Liver (tissue), 9 donors: ENCODE results near the gene ITGB7. TPM values are rescaled to one million over a fixed set of nuclear protein-coding genes. Genes with fewer than 3 reads are reported as not detected.
A peak's percentile ranks its signal among the peaks of the same experiment; 100 is the strongest.

Experiments
- DNase-seq: peaks from one replicate; pipeline ENCODE4 v3.0.0-alpha.2; 2017; ENCODE audit warnings: low spot score
- H3K27ac ChIP-seq, 2 donors: one replicate each; pipeline ENCODE4 v1.7.0; 2013; ENCODE audit warnings: inconsistent platforms in 2 of 2, low read length in 2 of 2, control low read depth in 1 of 2, low read depth in 1 of 2, mild to moderate bottlenecking in 1 of 2
- H3K27me3 ChIP-seq, 4 donors: one replicate each; pipeline versions ENCODE4 v1.6.1 to v1.7.0; 2013; ENCODE audit warnings: low read length in 3 of 4, inconsistent platforms in 1 of 4, mild to moderate bottlenecking in 1 of 4, moderate library complexity in 1 of 4; ENCODE audit not compliant: control insufficient read depth in 4 of 4, insufficient read depth in 4 of 4
- H3K36me3 ChIP-seq, 4 donors: one replicate each; pipeline versions ENCODE4 v1.6.1 to v1.7.0; 2013; ENCODE audit warnings: low read length in 3 of 4, mild to moderate bottlenecking in 3 of 4, low read depth in 1 of 4, moderate library complexity in 1 of 4; ENCODE audit not compliant: control insufficient read depth in 4 of 4, insufficient read depth in 3 of 4
- H3K4me1 ChIP-seq, 4 donors: one replicate each; pipeline versions ENCODE4 v1.6.1 to v1.7.0; 2013; ENCODE audit warnings: low read length in 3 of 4, mild to moderate bottlenecking in 3 of 4, moderate library complexity in 1 of 4; ENCODE audit not compliant: control insufficient read depth in 4 of 4, insufficient read depth in 4 of 4
- H3K4me3 ChIP-seq, 3 donors: one replicate each; pipeline versions ENCODE4 v1.6.1 to v1.7.0; 2013; ENCODE audit warnings: low read length in 3 of 3, control low read depth in 1 of 3, low read depth in 1 of 3, mild to moderate bottlenecking in 1 of 3
- H3K9ac ChIP-seq, 2 donors: one replicate each; pipeline ENCODE4 v1.7.0; 2013; ENCODE audit warnings: low read length in 2 of 2, mild to moderate bottlenecking in 2 of 2, moderate library complexity in 2 of 2, control low read depth in 1 of 2, low read depth in 1 of 2
- H3K9me3 ChIP-seq, 4 donors: one replicate each; pipeline versions ENCODE4 v1.6.1 to v1.7.0; 2013; ENCODE audit warnings: low read length in 3 of 4; ENCODE audit not compliant: control insufficient read depth in 4 of 4
- HNF4A ChIP-seq, 2 donors: conservative IDR thresholded peaks; 2 replicates each; pipeline ENCODE4 v1.6.1; 2016; ENCODE audit warnings: antibody characterized with exemption in 2 of 2, mild to moderate bottlenecking in 2 of 2
- HNF4G ChIP-seq: IDR thresholded peaks from 2 replicates; pipeline ENCODE4 v1.6.1; 2016; ENCODE audit warnings: antibody characterized with exemption
- RAD21 ChIP-seq, 2 donors: IDR thresholded peaks; 2 replicates each; pipeline ENCODE4 v1.6.1; 2016; ENCODE audit warnings: antibody characterized with exemption in 2 of 2, mild to moderate bottlenecking in 2 of 2
- RXRA ChIP-seq, 2 donors: IDR thresholded peaks; 2 replicates each; pipeline ENCODE4 v1.6.1; 2017 to 2018; ENCODE audit warnings: antibody characterized with exemption in 2 of 2, mild to moderate bottlenecking in 1 of 2
- WGBS: extraction: QIAGEN DNeasy Blood & Tissue Kit; methylation state at CpG from one replicate; pipeline ENCODE4 v1.1.7; 2013; 5-methylcytosine and 5-hydroxymethylcytosine counted together
- polyA plus RNA-seq, 2 donors: library from polyadenylated mRNA; stranded (reverse) in 1 of 2; unstranded in 1 of 2; fragments of 200-250 nt in 1 of 2; fragments of >200 nt in 1 of 2; fragmentation: Nextera tagmentation in 1 of 2; extraction: Ambion mirVana in 1 of 2; gene quantifications; one replicate each; pipeline versions ENCODE4 v1.2.1 to v1.2.3, GENCODE V29; 2013 to 2015
- total RNA-seq, 2 donors: library from RNA; depleted of rRNA; stranded (reverse); fragments of >200 nt; gene quantifications; one replicate each; pipeline ENCODE4 v1.2.3, GENCODE V29; 2014
- TF ChIP-seq, protein P1 (sequence below): IDR thresholded peaks from 2 replicates; pipeline ENCODE4 v1.6.1; 2016; ENCODE audit warnings: antibody characterized with exemption
- TF ChIP-seq, protein P2 (sequence below): fragments of 150-350 bp; IDR thresholded peaks from 2 replicates; pipeline ENCODE4 v1.5.1; 2017; ENCODE audit warnings: improper control_type of control experiment, low read depth, low read length; ENCODE audit not compliant: missing input control
- TF ChIP-seq, protein P3 (sequence below): IDR thresholded peaks from 2 replicates; pipeline ENCODE4 v1.6.1; 2016; ENCODE audit warnings: antibody characterized with exemption
- donor health status: healthy.
- donor health status: healthy.
- donor health status: healthy.
- donor health status: healthy.
- donor health status: healthy.

The ITGB7 gene
- total and polyA plus RNA-seq, 4 donors = 1.7 to 2.4 (median 2.1) TPM

DNA sequence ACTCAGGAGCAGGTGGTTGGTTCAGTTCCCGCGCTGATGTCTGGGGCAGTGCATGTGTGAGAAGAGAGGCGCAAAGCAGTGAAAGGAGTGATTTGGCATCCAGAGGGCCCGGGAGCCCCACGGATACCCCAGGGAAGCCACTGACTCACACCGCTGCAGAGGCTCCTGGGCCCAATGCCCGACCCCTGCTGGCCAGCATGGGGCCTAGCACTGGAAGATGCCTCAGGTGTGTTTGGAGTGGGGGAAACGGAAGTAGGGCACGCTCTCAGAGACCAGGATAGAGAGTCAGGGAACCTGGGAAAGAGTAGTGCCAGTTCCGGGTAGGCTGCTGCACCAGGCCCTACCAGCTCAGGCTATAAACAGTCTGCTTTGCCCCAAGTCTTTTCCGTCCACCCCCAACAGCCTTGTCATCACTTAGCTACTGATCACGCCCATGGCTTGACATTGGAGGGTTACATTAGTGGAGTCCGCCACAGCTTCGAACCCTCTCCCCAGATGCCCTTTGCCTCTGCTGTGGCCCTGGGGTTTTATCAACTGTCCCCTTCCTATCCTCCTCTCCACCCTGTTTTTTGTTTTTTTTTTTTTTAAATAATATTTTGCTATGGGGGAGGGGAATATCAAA is 16.8 kb downstream of the ITGB7 start:
- Histone ChIP-seq H3K9ac (no peak overlapping the region), H3K27ac (no peak overlapping the region), H3K27me3 (no peaks in the 10 kb centered on the region), H3K4me3 (no peak overlapping the region), H3K9me3 (no peaks in the 10 kb centered on the region), H3K36me3 (peaks cover 2 to 46% (median 38%) of the 10 kb centered on the region in 4 donors), H3K4me1 (peaks cover 0 to 42% (median 32%) of the 10 kb centered on the region in 4 donors)
- no peak for DNase-seq
- TF ChIP-seq, protein P1, sequence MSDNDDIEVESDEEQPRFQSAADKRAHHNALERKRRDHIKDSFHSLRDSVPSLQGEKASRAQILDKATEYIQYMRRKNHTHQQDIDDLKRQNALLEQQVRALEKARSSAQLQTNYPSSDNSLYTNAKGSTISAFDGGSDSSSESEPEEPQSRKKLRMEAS = no peak
- TF ChIP-seq, protein P2, sequence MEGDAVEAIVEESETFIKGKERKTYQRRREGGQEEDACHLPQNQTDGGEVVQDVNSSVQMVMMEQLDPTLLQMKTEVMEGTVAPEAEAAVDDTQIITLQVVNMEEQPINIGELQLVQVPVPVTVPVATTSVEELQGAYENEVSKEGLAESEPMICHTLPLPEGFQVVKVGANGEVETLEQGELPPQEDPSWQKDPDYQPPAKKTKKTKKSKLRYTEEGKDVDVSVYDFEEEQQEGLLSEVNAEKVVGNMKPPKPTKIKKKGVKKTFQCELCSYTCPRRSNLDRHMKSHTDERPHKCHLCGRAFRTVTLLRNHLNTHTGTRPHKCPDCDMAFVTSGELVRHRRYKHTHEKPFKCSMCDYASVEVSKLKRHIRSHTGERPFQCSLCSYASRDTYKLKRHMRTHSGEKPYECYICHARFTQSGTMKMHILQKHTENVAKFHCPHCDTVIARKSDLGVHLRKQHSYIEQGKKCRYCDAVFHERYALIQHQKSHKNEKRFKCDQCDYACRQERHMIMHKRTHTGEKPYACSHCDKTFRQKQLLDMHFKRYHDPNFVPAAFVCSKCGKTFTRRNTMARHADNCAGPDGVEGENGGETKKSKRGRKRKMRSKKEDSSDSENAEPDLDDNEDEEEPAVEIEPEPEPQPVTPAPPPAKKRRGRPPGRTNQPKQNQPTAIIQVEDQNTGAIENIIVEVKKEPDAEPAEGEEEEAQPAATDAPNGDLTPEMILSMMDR = peak; percentile 71
- peak; percentile 70 to 84 for TF ChIP-seq RAD21 (IDR thresholded peaks at IDR 0.05)
- WGBS = 40% methylated on average over 14 of the region's 14 CpGs

DNA sequence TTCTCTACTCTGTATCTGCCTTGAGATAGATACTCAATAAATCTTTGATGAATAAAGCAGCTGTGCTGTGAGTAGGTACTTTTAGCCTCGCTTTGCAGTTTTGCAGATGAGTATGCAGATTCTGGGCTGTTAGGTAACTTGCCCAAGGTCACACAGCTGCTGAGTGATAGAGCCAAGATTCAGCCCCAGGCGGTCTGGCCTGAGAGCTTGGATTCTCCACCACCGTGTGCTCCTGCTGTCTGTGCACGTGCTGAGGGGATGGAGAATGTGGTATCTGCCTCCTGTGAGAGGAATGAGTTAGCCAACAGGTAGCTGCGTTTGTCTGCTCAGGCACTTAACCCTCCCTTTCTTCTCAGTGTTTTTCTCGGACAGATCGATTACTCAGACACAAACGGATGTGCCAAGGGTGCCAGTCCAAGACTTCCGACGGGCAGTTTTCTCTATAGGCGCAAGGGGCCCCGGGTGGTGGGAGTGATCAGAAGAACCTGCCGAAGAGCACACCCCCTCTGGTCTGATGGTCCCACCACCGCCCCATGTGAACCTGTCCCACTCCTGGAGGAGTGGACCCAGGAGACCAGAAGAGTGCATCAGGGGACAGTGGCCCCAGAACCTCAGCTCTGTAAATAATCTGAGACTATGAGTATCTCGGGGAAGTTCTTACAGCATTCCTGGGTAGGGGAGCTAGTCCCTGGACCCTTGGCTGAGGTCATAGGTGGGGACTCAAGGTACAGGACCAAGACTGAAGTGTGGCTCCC is 19.7 kb downstream of the ITGB7 start:
- Histone ChIP-seq H3K36me3 (peaks cover 2 to 48% (median 45%) of the 10 kb centered on the region in 4 donors), H3K9ac (no peak overlapping the region), H3K4me3 (no peak overlapping the region), H3K27me3 (no peaks in the 10 kb centered on the region), H3K27ac (no peak overlapping the region), H3K9me3 (no peaks in the 10 kb centered on the region), H3K4me1 (peaks cover 2 to 55% (median 44%) of the 10 kb centered on the region in 4 donors)
- TF ChIP-seq RAD21 (IDR thresholded peaks at IDR 0.05) = no peak
- peak in 1 of 2 donors; percentile 11 for TF ChIP-seq RXRA (IDR thresholded peaks at IDR 0.05)
- no peak for DNase-seq
- WGBS = 81% methylated on average over 15 of the region's 15 CpGs

DNA sequence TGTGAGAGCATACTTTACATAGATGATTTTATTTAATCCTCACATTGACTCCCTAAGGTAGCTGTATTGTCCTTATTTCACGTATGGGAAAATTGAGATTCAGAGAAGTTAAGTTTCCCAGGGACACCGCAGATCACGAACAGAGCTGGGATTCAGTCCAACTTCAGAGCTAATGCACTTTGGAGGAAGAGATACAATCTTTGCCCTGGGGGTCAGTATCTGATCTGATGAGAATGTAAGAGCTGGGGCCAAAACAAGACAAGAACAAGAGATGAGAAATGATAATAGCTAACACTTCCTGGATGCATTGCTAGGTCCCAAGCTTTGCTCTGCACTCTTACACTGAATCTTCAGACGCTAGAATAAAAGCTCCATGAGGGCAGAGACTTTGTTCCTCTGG is 20.3 kb downstream of the ITGB7 start:
- DNase-seq = no peak
- no peak overlapping the region for H3K27ac ChIP-seq
- H3K9ac ChIP-seq = no peak overlapping the region
- 60% methylated on average over 4 of the region's 4 CpGs for WGBS
- no peaks in the 10 kb centered on the region for H3K9me3 ChIP-seq
- H3K27me3 ChIP-seq = no peaks in the 10 kb centered on the region
- H3K36me3 ChIP-seq = peaks cover 2 to 50% (median 43%) of the 10 kb centered on the region in 4 donors
- H3K4me3 ChIP-seq = no peak overlapping the region
- TF ChIP-seq HNF4G = no peak
- peak in 1 of 2 donors; percentile 31 for TF ChIP-seq RXRA (IDR thresholded peaks at IDR 0.05)
- TF ChIP-seq HNF4A (conservative IDR thresholded peaks at IDR 0.05) = peak; percentile 73 to 79
- peaks cover 5 to 61% (median 50%) of the 10 kb centered on the region in 4 donors for H3K4me1 ChIP-seq

DNA sequence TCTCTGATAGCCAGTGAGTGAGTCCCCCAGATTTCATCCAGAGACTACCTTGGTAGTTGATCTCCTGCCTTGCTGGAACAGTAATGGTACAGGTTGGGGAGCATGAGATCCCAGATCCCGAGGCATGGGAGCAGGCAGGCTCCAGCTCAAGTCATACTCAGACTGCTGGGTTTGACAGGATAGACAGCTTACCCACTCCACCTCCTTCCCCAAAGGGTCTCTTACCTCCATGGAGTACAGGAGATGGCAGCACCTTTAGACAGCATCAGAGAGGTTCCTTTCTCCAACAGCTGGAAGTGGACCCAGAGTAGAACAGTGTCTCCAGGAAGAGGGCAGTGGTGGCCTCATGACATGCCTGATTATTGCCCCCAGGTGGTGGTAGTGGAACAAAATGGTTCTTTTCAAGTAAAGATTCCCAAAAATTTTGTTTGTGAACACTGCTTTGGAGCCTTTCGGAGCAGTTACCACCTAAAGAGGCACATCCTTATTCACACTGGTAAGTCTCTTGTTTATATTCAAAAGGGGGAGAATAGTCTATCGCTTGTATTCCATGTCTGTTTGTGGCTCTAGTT is 21.4 kb downstream of the ITGB7 start:
- peaks cover 2 to 47% (median 37%) of the 10 kb centered on the region in 4 donors for H3K36me3 ChIP-seq
- TF ChIP-seq, protein P3, sequence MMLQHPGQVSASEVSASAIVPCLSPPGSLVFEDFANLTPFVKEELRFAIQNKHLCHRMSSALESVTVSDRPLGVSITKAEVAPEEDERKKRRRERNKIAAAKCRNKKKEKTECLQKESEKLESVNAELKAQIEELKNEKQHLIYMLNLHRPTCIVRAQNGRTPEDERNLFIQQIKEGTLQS = no peak
- peak in 1 of 2 donors; percentile 54 for TF ChIP-seq RAD21 (IDR thresholded peaks at IDR 0.05)
- H3K27me3 ChIP-seq = no peaks in the 10 kb centered on the region
- H3K4me1 ChIP-seq = peaks cover 5 to 66% (median 56%) of the 10 kb centered on the region in 4 donors
- no peak overlapping the region for H3K4me3 ChIP-seq
- DNase-seq = no peak
- H3K27ac ChIP-seq = no peak overlapping the region
- no peak overlapping the region for H3K9ac ChIP-seq
- no peaks in the 10 kb centered on the region for H3K9me3 ChIP-seq
- 97% methylated on average over 3 of the region's 3 CpGs for WGBS
